ENCODE measurements around the gene PABPC4L. TPM values are rescaled to one million over a fixed set of nuclear protein-coding genes. Genes with fewer than 3 reads are reported as not detected.

Gene PABPC4L
- total RNA-seq, 2 donors from 2014 or later: not detected

DNA sequence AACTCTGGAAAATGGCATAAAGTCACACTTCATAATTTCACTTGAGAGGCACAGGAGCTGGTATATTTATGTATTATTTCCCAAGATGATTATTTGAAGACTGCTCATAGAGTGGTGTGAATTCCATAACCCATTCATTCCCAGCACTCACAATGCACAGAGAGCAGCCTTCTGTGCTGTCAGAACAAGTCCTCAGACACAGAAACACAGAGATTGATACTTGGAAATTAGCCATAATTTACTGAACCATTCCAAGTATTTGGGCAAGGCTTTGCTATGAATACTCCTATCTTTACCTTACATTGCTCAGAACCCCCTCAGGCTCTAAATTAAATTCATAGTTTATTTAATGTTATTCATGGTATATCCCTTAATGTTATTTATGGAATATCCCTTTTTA lies 53.6 kb downstream of the PABPC4L start:
- Mint-ChIP-seq H3K36me3 (no peaks in the 10 kb centered on the region), H3K9me3 (peaks cover 4 to 9% of the 10 kb centered on the region in 2 donors), H3K27ac (no peak overlapping the region)
- DNase-seq (ENCODE audit: low spot score in 2 of 2) (no peak), ATAC-seq (no peak)
